BE2C (cell line): ENCODE data around the gene CWC27.
"Not testable (repeated sequence)": the region's sequence is repeated elsewhere in the genome, so short reads cannot be mapped to it uniquely, and the experiment has no call there.

Experiments
- DNase-seq: peaks from one replicate; pipeline ENCODE4 v3.0.0-alpha.2; 2020
- H3K27me3 ChIP-seq: fragments of 250-450 bp; sonication (Bioruptor Pico); 2 replicates; pipeline ENCODE4 v1.5.1; 2020; ENCODE audit warnings: mild to moderate bottlenecking
- H3K36me3 ChIP-seq: fragments of 250-450 bp; sonication (Bioruptor Pico); 2 replicates; pipeline ENCODE4 v1.5.1; 2020; ENCODE audit warnings: mild to moderate bottlenecking
- H3K4me1 ChIP-seq: fragments of 250-450 bp; sonication (Bioruptor Pico); 2 replicates; pipeline ENCODE4 v1.5.1; 2020
- H3K4me3 ChIP-seq: 2 replicates; pipeline ENCODE4 v1.5.1; 2011; ENCODE audit warnings: low read depth, low read length
- H3K9me3 ChIP-seq: fragments of 250-450 bp; sonication (Bioruptor Pico); 2 replicates; pipeline ENCODE4 v1.5.1; 2020
- TF ChIP-seq, protein P1 (sequence below): IDR thresholded peaks from 2 replicates; pipeline ENCODE4 v1.5.1; 2012; ENCODE audit warnings: mild to moderate bottlenecking, low read depth, low read length

CWC27 gene

GRCh38 chr5:64883912-64884311, 115.2 kb downstream of the CWC27 start:
- TF ChIP-seq, protein P1, sequence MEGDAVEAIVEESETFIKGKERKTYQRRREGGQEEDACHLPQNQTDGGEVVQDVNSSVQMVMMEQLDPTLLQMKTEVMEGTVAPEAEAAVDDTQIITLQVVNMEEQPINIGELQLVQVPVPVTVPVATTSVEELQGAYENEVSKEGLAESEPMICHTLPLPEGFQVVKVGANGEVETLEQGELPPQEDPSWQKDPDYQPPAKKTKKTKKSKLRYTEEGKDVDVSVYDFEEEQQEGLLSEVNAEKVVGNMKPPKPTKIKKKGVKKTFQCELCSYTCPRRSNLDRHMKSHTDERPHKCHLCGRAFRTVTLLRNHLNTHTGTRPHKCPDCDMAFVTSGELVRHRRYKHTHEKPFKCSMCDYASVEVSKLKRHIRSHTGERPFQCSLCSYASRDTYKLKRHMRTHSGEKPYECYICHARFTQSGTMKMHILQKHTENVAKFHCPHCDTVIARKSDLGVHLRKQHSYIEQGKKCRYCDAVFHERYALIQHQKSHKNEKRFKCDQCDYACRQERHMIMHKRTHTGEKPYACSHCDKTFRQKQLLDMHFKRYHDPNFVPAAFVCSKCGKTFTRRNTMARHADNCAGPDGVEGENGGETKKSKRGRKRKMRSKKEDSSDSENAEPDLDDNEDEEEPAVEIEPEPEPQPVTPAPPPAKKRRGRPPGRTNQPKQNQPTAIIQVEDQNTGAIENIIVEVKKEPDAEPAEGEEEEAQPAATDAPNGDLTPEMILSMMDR = no peak
- Histone ChIP-seq H3K4me1 (no peaks in the 10 kb centered on the region), H3K36me3 (no peaks in the 10 kb centered on the region), H3K9me3 (no peaks in the 10 kb centered on the region), H3K4me3 (no peak overlapping the region), H3K27me3 (no peaks in the 10 kb centered on the region)
- no peak for DNase-seq

DNA sequence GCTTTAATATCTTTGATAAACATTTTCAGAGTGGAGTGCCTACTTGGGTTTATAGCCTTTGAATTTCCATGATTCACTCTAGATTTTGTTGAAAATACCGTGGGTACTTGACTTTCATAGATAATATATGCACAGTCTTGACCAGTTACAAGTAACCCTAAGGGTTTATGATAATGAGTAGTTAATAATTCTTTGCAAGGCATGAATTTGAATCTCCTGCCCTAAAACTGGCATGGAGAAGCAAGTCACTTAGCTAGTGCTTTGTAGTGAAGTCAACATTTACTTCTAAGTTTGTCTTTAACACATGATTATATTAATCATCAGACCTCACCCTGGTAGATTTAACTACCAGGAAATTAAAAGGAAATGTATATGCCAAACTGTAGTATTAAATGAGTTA, 115.8 kb downstream of the CWC27 start:
- no peak for DNase-seq
- Histone ChIP-seq H3K4me1 (no peaks in the 10 kb centered on the region), H3K4me3 (no peak overlapping the region), H3K27me3 (no peaks in the 10 kb centered on the region), H3K9me3 (no peaks in the 10 kb centered on the region), H3K36me3 (no peaks in the 10 kb centered on the region)
- TF ChIP-seq, protein P1 = no peak

DNA sequence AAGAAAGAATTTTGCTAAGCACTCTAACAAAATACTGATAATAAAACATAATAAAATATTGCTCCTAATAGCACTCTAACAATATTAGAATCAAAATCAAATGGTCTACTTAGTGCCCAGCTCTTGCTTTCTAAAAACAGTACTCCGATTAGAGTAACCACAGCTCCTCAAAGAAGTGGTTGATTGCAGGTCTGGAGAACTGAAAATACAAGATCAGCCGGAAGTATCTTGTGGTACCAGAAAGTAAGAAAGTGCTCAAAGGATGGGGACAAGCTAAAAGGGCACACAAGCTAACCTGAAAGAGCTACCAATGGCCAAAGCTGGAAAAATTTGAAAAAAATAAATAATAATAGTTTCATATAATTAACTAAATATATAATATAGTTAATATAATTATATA, 119.2 kb downstream of the CWC27 start:
- H3K9me3 ChIP-seq = no peaks in the 10 kb centered on the region
- no peaks in the 10 kb centered on the region for H3K36me3 ChIP-seq
- H3K4me1 ChIP-seq = no peaks in the 10 kb centered on the region
- DNase-seq = no peak
- no peaks in the 10 kb centered on the region for H3K27me3 ChIP-seq
- TF ChIP-seq, protein P1 = no peak
- no peak overlapping the region for H3K4me3 ChIP-seq

GRCh38 chr5:64895748-64896147, 127.0 kb downstream of the CWC27 start:
- no peaks in the 10 kb centered on the region for H3K9me3 ChIP-seq
- no peak overlapping the region for H3K4me3 ChIP-seq
- no peak for DNase-seq
- no peaks in the 10 kb centered on the region for H3K27me3 ChIP-seq
- H3K36me3 ChIP-seq = no peaks in the 10 kb centered on the region
- no peaks in the 10 kb centered on the region for H3K4me1 ChIP-seq
- TF ChIP-seq, protein P1 = no peak

GRCh38 chr5:64899838-64900237, 131.1 kb downstream of the CWC27 start:
- no peak for DNase-seq
- Histone ChIP-seq H3K36me3 (no peaks in the 10 kb centered on the region), H3K9me3 (no peaks in the 10 kb centered on the region), H3K4me1 (no peaks in the 10 kb centered on the region), H3K27me3 (no peaks in the 10 kb centered on the region), H3K4me3 (no peak overlapping the region)
- TF ChIP-seq, protein P1 = no peak

GRCh38 chr5:64900618-64901017, 131.9 kb downstream of the CWC27 start:
- TF ChIP-seq, protein P1 = no peak
- Histone ChIP-seq H3K4me1 (no peaks in the 10 kb centered on the region), H3K9me3 (no peaks in the 10 kb centered on the region), H3K4me3 (no peak overlapping the region), H3K27me3 (no peaks in the 10 kb centered on the region), H3K36me3 (no peaks in the 10 kb centered on the region)
- no peak for DNase-seq

DNA sequence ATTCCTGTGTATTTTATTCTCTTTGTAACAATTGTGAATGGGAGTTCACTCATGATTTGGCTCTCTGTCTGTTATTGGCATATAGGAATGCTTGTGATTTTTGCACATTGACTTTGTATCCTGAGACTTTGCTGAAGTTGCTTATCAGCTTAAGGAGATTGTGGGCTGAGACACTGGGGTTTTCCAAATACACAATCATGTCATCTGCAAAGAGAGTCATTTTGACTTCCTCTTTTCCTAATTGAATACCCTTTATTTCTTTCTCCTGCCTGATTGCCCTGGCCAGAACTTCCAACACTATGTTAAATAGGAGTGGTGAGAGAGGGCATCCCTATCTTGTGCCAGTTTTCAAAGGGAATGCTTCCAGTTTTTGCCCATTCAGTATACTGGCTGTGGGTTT, 138.7 kb downstream of the CWC27 start:
- not testable (repeated sequence) for H3K4me3 ChIP-seq, H3K4me1 ChIP-seq, H3K36me3 ChIP-seq, DNase-seq, H3K9me3 ChIP-seq, H3K27me3 ChIP-seq
